Measurements from ENCODE around the gene LCP2. TPM values are rescaled to one million over a fixed set of nuclear protein-coding genes. Genes with fewer than 3 reads are reported as not detected.

The LCP2 gene
- polyA plus RNA-seq, 3 donors, result 52.0 to 177 (median 89.5) TPM

DNA sequence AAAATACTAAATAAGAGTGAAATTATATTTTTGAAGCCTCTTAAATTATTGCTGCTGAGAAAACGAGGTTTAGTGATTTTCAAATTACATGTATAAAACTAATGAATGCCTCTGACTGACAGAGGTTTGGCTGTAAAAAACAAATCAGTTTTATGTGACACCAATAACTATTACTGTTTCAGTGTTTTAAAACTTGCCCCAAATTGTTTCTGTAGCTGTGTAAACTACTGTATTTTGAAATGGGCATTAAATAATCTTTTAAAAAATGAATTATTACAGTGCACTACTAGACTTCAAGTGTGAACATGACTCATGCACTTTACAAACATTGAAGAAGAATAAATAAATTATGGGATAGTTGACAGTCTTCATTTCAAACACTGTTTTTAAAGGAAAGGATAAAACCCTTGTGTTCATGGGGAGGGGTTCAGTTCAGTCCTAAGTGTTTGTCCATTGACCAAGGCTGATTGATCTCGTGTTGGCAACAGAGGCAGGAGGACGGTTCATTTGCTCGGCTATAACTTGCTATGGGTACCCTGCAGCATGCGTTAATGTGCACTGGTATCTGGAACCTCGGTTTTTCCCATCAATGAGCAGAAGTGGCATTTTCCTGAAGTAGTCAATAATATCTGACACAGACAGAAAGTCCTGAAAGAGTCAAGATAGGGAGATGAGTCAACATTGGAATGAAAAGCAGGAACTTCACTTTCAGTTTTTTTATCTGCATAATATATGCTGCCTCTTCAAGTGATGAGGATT, 49.2 kb downstream of the LCP2 start:
- peaks cover 0 to 4% of the 10 kb centered on the region in 2 donors for H3K4me1 ChIP-seq (ENCODE audit: control insufficient read depth in 1 of 2, insufficient read depth in 2 of 2, low read length in 2 of 2)
- H3K9me3 ChIP-seq (replicated peaks in 1 of 2; ENCODE audit: control insufficient read depth in 1 of 2, insufficient read depth in 1 of 2, low read length in 2 of 2), result peaks cover 0 to 12% of the 10 kb centered on the region in 2 donors
- H3K79me2 ChIP-seq (ENCODE audit: insufficient read depth, low read length), result no peaks in the 10 kb centered on the region
- H3K4me2 ChIP-seq (replicated peaks; ENCODE audit: extremely low read depth, low read length, poor library complexity, severe bottlenecking), result no peak overlapping the region
- H4K20me1 ChIP-seq (ENCODE audit: insufficient read depth, low read length), result peaks cover 73% of the 10 kb centered on the region
- Mint-ChIP-seq H3K9me3 (peaks cover 7 to 18% (median 13%) of the 10 kb centered on the region in 7 donors), H3K27me3 (ENCODE audit: low read depth in 3 of 3) (peaks cover 0 to 1% (median 0%) of the 10 kb centered on the region in 3 donors), H3K36me3 (peaks cover 76 to 84% of the 10 kb centered on the region in 2 donors), H3K4me3 (no peak overlapping the region), H3K4me1 (peaks cover 6% of the 10 kb centered on the region), H3K27ac (peak overlapping the region in 2 of 7 donors; percentile 13 to 38)
- no peak for DNase-seq
- no peak overlapping the region for H2AFZ ChIP-seq (ENCODE audit: insufficient read depth, low read depth, low read length, poor library complexity, severe bottlenecking)
- intact Hi-C loops (cut with micrococcal nuclease), result no loop called here
- H3K4me3 ChIP-seq (replicated peaks in 1 of 3; ENCODE audit: low read depth in 2 of 3, low read length in 3 of 3), result no peak overlapping the region
- no peak overlapping the region for H3K9ac ChIP-seq (ENCODE audit: insufficient read depth, low read length, poor library complexity, severe bottlenecking)
- no peak for TF ChIP-seq CTCF (IDR thresholded peaks at IDR 0.05)
- no peaks in the 10 kb centered on the region for H3K27me3 ChIP-seq (ENCODE audit: control insufficient read depth in 2 of 2, insufficient read depth in 2 of 2, low read length in 2 of 2)
- peaks cover 78 to 79% of the 10 kb centered on the region in 2 donors for H3K36me3 ChIP-seq (replicated peaks in 1 of 2; ENCODE audit: control insufficient read depth in 1 of 2, insufficient read depth in 2 of 2, low read length in 2 of 2)
- 86% methylated on average over 5 of the region's 6 CpGs for WGBS (ENCODE audit: insufficient coverage)
- no peak overlapping the region for H3K27ac ChIP-seq (ENCODE audit: low read depth in 1 of 2, low read length in 2 of 2)

- no peak overlapping the region for H3K9ac ChIP-seq (ENCODE audit: insufficient read depth, low read length, poor library complexity, severe bottlenecking)
- no peak overlapping the region for H3K4me2 ChIP-seq (replicated peaks; ENCODE audit: extremely low read depth, low read length, poor library complexity, severe bottlenecking)
- H3K79me2 ChIP-seq (ENCODE audit: insufficient read depth, low read length), result no peaks in the 10 kb centered on the region
- no peaks in the 10 kb centered on the region for H3K27me3 ChIP-seq (ENCODE audit: control insufficient read depth in 2 of 2, insufficient read depth in 2 of 2, low read length in 2 of 2)
- no peak overlapping the region for H3K27ac ChIP-seq (ENCODE audit: low read depth in 1 of 2, low read length in 2 of 2)
- intact Hi-C loops (cut with micrococcal nuclease), result no loop called here
- no peak overlapping the region for H3K4me3 ChIP-seq (replicated peaks in 1 of 3; ENCODE audit: low read depth in 2 of 3, low read length in 3 of 3)
- peaks cover 63% of the 10 kb centered on the region for H4K20me1 ChIP-seq (ENCODE audit: insufficient read depth, low read length)
- H3K27me3 Mint-ChIP-seq (ENCODE audit: low read depth in 3 of 3), result no peaks in the 10 kb centered on the region
- no peak for DNase-seq
- H3K4me1 Mint-ChIP-seq, result peaks cover 6% of the 10 kb centered on the region
- peak overlapping the region in 1 of 7 donors; percentile 51 for H3K27ac Mint-ChIP-seq
- peaks cover 0 to 4% of the 10 kb centered on the region in 2 donors for H3K4me1 ChIP-seq (ENCODE audit: control insufficient read depth in 1 of 2, insufficient read depth in 2 of 2, low read length in 2 of 2)
- H3K36me3 ChIP-seq (replicated peaks in 1 of 2; ENCODE audit: control insufficient read depth in 1 of 2, insufficient read depth in 2 of 2, low read length in 2 of 2), result peaks cover 68 to 69% of the 10 kb centered on the region in 2 donors
- H3K4me3 Mint-ChIP-seq, result no peak overlapping the region
- peaks cover 0 to 12% of the 10 kb centered on the region in 2 donors for H3K9me3 ChIP-seq (replicated peaks in 1 of 2; ENCODE audit: control insufficient read depth in 1 of 2, insufficient read depth in 1 of 2, low read length in 2 of 2)
- 100% methylated on average over 1 of the region's 2 CpGs for WGBS (ENCODE audit: insufficient coverage)
- H3K36me3 Mint-ChIP-seq, result peaks cover 66 to 74% of the 10 kb centered on the region in 2 donors
- no peak for TF ChIP-seq CTCF (IDR thresholded peaks at IDR 0.05)
- H3K9me3 Mint-ChIP-seq, result peaks cover 7 to 18% (median 13%) of the 10 kb centered on the region in 7 donors
- no peak overlapping the region for H2AFZ ChIP-seq (ENCODE audit: insufficient read depth, low read depth, low read length, poor library complexity, severe bottlenecking)
Measured at GRCh38 chr5:170247363-170247762, 50.2 kb downstream of the LCP2 start.
